Neural cell (in vitro differentiated cells): ENCODE results near the gene ST3GAL2.

Experiments used
- EP300 ChIP-seq: fragments of 450-650 bp; conservative IDR thresholded peaks from 2 replicates; pipeline ENCODE4 v1.6.1; 2014; ENCODE audit warnings: antibody characterized with exemption, mild to moderate bottlenecking, moderate library complexity; ENCODE audit not compliant: poor library complexity, severe bottlenecking
- EZH2 ChIP-seq: fragments of 200-600, 300-800 bp; shearing (Covaris generic), sonication (generic); IDR thresholded peaks from 2 replicates; pipeline ENCODE4 v1.6.1; 2014; ENCODE audit warnings: antibody characterized with exemption, low read length, borderline replicate concordance, mild to moderate bottlenecking; ENCODE audit not compliant: insufficient read depth, poor library complexity, severe bottlenecking
- MXI1 ChIP-seq: fragments of 450-650 bp; conservative IDR thresholded peaks from 2 replicates; pipeline ENCODE4 v1.6.1; 2014; ENCODE audit warnings: antibody characterized with exemption, mild to moderate bottlenecking; ENCODE audit not compliant: poor library complexity, severe bottlenecking
- POLR2AphosphoS5 ChIP-seq: IDR thresholded peaks from 2 replicates; pipeline ENCODE4 v1.6.1; 2012
- RAD21 ChIP-seq: fragments of 450-650 bp; conservative IDR thresholded peaks from 2 replicates; pipeline ENCODE4 v1.6.1; 2014; ENCODE audit warnings: antibody characterized with exemption, mild to moderate bottlenecking, moderate library complexity
- SMC3 ChIP-seq: fragments of 450-650 bp; conservative IDR thresholded peaks from 2 replicates; pipeline ENCODE4 v1.6.1; 2014; ENCODE audit warnings: antibody characterized with exemption, mild to moderate bottlenecking, moderate library complexity; ENCODE audit not compliant: poor library complexity
- TAF1 ChIP-seq: IDR thresholded peaks from 2 replicates; pipeline ENCODE4 v1.6.1; 2012; ENCODE audit warnings: low read depth
- TF ChIP-seq, protein P1 (sequence below): fragments of 450-650 bp; IDR thresholded peaks from 2 replicates; pipeline ENCODE4 v1.5.1; 2014; ENCODE audit warnings: antibody characterized with exemption, mild to moderate bottlenecking, moderate library complexity; ENCODE audit not compliant: poor library complexity, severe bottlenecking
- TF ChIP-seq, protein P2 (sequence below): IDR thresholded peaks from 2 replicates; pipeline ENCODE4 v1.6.1; 2012; ENCODE audit warnings: borderline replicate concordance

DNA sequence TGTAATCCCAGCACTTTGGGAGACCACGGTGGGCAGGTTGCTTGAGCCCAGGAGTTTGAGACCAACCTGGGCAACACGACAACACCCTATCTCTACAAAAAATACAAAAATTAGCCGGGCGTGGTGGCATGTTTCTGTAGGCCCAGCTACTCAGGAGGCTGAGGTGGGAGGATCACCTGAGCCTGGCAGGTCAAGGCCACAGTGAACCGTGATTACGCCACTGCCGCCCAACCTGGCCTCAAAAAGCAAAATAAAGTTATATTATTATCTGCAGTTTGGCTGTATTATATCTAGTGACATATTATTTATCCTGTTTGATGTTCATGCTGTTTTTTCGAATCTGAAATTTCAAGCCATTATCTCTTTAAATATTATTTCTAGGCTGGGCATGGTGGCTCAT lies 26.5 kb downstream of the ST3GAL2 start:
- TF ChIP-seq EP300 (no peak), RAD21 (no peak), EZH2 (no peak), POLR2AphosphoS5 (no peak), MXI1 (no peak), TAF1 (no peak), SMC3 (no peak)
- TF ChIP-seq, protein P1, sequence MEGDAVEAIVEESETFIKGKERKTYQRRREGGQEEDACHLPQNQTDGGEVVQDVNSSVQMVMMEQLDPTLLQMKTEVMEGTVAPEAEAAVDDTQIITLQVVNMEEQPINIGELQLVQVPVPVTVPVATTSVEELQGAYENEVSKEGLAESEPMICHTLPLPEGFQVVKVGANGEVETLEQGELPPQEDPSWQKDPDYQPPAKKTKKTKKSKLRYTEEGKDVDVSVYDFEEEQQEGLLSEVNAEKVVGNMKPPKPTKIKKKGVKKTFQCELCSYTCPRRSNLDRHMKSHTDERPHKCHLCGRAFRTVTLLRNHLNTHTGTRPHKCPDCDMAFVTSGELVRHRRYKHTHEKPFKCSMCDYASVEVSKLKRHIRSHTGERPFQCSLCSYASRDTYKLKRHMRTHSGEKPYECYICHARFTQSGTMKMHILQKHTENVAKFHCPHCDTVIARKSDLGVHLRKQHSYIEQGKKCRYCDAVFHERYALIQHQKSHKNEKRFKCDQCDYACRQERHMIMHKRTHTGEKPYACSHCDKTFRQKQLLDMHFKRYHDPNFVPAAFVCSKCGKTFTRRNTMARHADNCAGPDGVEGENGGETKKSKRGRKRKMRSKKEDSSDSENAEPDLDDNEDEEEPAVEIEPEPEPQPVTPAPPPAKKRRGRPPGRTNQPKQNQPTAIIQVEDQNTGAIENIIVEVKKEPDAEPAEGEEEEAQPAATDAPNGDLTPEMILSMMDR = no peak
- TF ChIP-seq, protein P2, sequence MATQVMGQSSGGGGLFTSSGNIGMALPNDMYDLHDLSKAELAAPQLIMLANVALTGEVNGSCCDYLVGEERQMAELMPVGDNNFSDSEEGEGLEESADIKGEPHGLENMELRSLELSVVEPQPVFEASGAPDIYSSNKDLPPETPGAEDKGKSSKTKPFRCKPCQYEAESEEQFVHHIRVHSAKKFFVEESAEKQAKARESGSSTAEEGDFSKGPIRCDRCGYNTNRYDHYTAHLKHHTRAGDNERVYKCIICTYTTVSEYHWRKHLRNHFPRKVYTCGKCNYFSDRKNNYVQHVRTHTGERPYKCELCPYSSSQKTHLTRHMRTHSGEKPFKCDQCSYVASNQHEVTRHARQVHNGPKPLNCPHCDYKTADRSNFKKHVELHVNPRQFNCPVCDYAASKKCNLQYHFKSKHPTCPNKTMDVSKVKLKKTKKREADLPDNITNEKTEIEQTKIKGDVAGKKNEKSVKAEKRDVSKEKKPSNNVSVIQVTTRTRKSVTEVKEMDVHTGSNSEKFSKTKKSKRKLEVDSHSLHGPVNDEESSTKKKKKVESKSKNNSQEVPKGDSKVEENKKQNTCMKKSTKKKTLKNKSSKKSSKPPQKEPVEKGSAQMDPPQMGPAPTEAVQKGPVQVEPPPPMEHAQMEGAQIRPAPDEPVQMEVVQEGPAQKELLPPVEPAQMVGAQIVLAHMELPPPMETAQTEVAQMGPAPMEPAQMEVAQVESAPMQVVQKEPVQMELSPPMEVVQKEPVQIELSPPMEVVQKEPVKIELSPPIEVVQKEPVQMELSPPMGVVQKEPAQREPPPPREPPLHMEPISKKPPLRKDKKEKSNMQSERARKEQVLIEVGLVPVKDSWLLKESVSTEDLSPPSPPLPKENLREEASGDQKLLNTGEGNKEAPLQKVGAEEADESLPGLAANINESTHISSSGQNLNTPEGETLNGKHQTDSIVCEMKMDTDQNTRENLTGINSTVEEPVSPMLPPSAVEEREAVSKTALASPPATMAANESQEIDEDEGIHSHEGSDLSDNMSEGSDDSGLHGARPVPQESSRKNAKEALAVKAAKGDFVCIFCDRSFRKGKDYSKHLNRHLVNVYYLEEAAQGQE = no peak
